ENCODE data around the gene PRG3.

GRCh38 chr11:57336111-57336666, 44.8 kb downstream of the PRG3 start:
- TF ChIP-seq SMAD4 (CRISPR knock-in tag; IDR thresholded peaks at IDR 0.05): no peak
- no peak for TF ChIP-seq KAT7 (CRISPR knock-in tag; IDR thresholded peaks at IDR 0.05; ENCODE audit: borderline replicate concordance)
- no peak for TF ChIP-seq ESRRA (CRISPR knock-in tag; IDR thresholded peaks at IDR 0.05; ENCODE audit: borderline replicate concordance)
- TF ChIP-seq USF2 (CRISPR knock-in tag; IDR thresholded peaks at IDR 0.05): no peak
- TF ChIP-seq MAX (CRISPR knock-in tag; IDR thresholded peaks at IDR 0.05): no peak
- TF ChIP-seq IRF2 (CRISPR knock-in tag; IDR thresholded peaks at IDR 0.05; ENCODE audit: borderline replicate concordance, low read depth): no peak
- TF ChIP-seq PRDM15 (CRISPR knock-in tag; IDR thresholded peaks at IDR 0.05): no peak
- TF ChIP-seq CTCF (IDR thresholded peaks at IDR 0.05): no peak
- no peak for TF ChIP-seq ZBTB43 (CRISPR knock-in tag; IDR thresholded peaks at IDR 0.05)
- no peak for TF ChIP-seq NR2C2 (CRISPR knock-in tag; IDR thresholded peaks at IDR 0.05)
- TF ChIP-seq ATF1 (CRISPR knock-in tag; IDR thresholded peaks at IDR 0.05): no peak
- TF ChIP-seq ETV6 (CRISPR knock-in tag; IDR thresholded peaks at IDR 0.05): no peak
- no peak for TF ChIP-seq ATF3 (CRISPR knock-in tag; conservative IDR thresholded peaks at IDR 0.05)
- TF ChIP-seq NR1H2 (CRISPR knock-in tag; IDR thresholded peaks at IDR 0.05): no peak

All from WTC11 (cell line).